Heart left ventricle (tissue), 13 donors: ENCODE results near the gene GRAMD2B.

Source experiments
- CTCF ChIP-seq, 12 donors: fragments of 200-600 bp; sonication (generic) in 4 of 12; IDR thresholded peaks; one replicate each; pipeline versions ENCODE4 v1.5.0 to v1.8.0; 2018 to 2022; ENCODE audit warnings: antibody characterized with exemption in 12 of 12, mild to moderate bottlenecking in 5 of 12
- POLR2A ChIP-seq, 2 donors: fragments of 450-650 bp; IDR thresholded peaks; one replicate each; pipeline ENCODE4 v1.6.1; 2017; ENCODE audit warnings: antibody characterized with exemption in 2 of 2, mild to moderate bottlenecking in 2 of 2, moderate library complexity in 2 of 2
- donor health status: ischemic (EF 13 %, LVEDD 7.1; RV severe dilation, severe dysfunction).
- donor health status: DM: no; HTN: yes; CAD: no.
- donor health status: DM: no; HTN: no; CAD: no.
- donor health status: ischemic (EF 25% LVEDD 6.9; RV normal size, moderate dysfunction).
- donor health status: ischemic (EF 25% LVEDD 5.7; RV mildly dilated, moderate dysfunction).
- donor health status: ischemic (EF 35%, LVEDD 5.7; RV mildly dilated, moderate dysfunction).
- donor health status: nonischemic (EF 11% LVEDD 7.7; RV severe dilation, severe dysfunction).
- donor health status: DM: yes; HTN: yes; CAD: no.
- donor health status: PGD.
- donor health status: ischemic (EF 29% LVEDD 5.4; RV normal size, mild dysfunction).
- donor health status: nonischemic (EF 23%, LVEDD 6.1; RV moderate dilation, normal function).

- no peak for TF ChIP-seq CTCF (IDR thresholded peaks at IDR 0.05)
- no peak for TF ChIP-seq POLR2A (IDR thresholded peaks at IDR 0.05)
Measured at GRCh38 chr5:126414874-126415502, 8.2 kb upstream of the GRAMD2B start.
